Omental fat pad (tissue), 4 donors: ENCODE data around the gene TGFBRAP1. TPM values are rescaled to one million over a fixed set of nuclear protein-coding genes. Genes with fewer than 3 reads are reported as not detected.
A peak's percentile ranks its signal among the peaks of the same experiment; 100 is the strongest.

Experiments
- ATAC-seq: fragments of 150-250 bp; one replicate; pipeline ENCODE4 v1.9.1; 2016; ENCODE audit warnings: mild to moderate bottlenecking, moderate library complexity; ENCODE audit not compliant: low FRiP score
- DNase-seq: peaks from one replicate; pipeline ENCODE4 v3.0.0-alpha.2; 2019; ENCODE audit warnings: low spot score
- CTCF ChIP-seq, 3 donors: fragments of 450-650 bp; IDR thresholded peaks; one replicate each; pipeline ENCODE4 v1.5.1; 2016 to 2017; ENCODE audit warnings: antibody characterized with exemption in 3 of 3, mild to moderate bottlenecking in 3 of 3, moderate library complexity in 2 of 3
- total RNA-seq, 4 donors: library from RNA; depleted of rRNA; stranded (reverse); fragments of >200 nt; gene quantifications; one replicate each; pipeline ENCODE4 v1.1.0, GENCODE V29; 2016

TGFBRAP1 gene
- total RNA-seq, result 10 to 100 TPM; 20.6 to 29.2 (median 25.7) TPM

DNA sequence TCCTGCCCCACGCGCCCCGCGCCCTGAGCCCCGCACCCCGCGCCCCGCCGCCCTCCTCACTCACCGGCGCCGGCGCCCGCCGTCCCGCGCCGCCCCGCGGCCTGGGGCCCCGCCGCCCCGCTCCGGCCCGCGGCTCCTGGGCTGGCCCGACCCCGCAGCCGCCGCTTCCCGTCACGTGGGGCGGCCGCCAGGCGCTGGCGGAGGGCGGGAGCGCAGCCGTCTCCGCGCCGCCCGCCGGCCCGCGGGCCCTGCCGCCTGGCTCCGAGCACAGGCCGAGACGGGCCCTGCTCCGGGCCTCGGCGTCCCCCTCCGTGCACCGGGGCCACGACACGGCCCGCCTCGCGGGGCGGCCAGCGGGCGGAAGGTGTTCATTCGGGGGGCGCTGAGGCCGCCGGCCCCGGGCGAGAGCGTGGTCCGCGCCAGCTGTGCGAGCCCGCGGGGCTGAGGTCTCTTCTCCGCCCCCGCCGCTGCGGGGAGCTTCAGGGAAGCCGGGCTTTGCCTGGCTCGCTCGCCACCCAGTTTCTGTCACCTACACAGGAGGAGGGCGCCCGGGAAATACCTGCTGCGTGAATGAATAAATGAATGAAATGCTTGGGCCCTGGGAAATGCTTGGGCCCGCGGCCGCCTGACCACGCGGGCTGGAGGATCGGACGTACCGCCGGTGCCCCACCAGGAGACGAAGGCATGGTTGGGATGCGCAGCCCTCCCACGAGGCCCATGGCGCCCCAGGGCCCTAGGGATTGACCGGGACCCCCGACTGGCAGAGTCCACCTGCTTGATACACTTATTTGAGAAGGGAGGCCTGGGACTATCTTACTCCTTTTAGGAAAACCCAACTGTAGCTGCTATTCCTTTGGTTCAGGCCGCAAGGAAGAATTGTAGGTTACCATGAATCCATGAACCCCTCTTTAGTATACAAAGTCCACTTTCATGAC is at the start of gene TGFBRAP1:
Gene TGFBRAP1 (minus strand): TSS at position 175 of the 935 bp plus-strand sequence. CDS start 21,434 bp downstream, outside the sequence.
- ATAC-seq (peak; percentile 87), DNase-seq (no peak)
- TF ChIP-seq CTCF (IDR thresholded peaks at IDR 0.05), result no peak

DNA sequence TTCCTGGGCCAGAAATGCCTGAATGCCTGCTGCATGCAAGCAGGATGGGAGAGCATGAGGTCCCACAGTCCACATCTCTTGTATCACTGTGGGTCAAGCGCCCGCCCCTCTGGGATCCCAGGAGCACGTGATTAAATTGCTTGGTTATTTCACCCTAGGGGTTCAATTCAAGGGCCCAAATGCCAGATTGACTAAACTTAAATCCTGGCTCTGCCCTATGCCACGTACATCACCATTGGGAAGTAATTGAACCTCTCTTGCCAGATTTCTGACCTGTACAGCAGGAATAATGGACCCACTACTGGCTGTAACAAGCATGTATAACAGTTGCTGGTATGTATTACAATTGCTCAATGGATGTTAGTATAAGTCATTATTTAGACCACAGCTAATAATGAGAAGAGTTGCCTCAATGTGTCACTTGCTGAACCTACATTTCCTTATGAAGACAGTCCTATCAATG is 49.4 kb upstream of the TGFBRAP1 start:
- DNase-seq (no peak), ATAC-seq (no peak)
- TF ChIP-seq CTCF (IDR thresholded peaks at IDR 0.05), result no peak

DNA sequence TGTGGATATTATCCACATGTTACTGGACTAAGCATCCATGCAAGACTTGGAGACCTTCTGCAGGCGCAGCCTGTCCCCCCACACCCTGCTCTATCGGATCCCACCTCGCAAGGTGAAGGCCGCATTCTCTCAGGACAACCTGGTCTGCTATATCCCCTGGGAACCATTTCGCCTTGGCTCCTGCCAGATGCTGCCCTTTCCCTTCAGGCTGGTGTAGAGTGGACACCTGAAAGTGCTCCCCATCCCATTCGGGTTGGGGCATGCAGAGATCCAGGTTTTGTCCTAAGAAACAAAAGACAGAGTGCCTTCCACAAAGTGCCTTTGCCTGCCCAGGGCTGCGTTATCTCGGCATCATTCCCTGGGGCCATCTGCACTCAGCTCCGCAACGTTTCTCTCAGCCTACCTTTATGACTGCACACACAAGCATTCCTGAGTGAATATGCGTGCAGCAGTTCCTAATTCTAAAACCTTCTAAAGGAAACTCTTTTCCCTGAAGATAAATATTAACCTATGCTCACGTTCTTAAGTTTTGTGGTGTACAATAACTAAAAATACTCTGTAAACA is 48.8 kb upstream of the TGFBRAP1 start:
- ATAC-seq, result no peak
- no peak for DNase-seq
- TF ChIP-seq CTCF (IDR thresholded peaks at IDR 0.05), result no peak

DNA sequence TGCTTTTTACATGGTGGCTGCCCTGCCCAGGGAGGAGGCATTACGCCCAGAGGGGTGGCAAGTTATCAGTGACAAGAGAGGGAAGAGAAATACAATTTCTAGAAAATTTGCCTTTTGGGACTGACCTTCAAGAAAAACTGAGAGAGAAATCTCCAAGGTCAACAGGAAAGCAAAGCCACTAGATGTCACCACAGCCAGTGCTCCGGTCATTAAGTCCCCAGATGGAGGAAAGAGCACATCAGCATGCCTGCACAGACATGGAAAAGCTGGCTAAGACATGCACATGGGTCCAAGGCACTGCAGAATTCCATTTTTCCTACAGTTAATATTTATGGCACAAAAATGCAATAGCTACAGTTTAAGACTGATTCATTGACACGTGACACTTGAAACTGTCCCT is 48.3 kb upstream of the TGFBRAP1 start:
- no peak for TF ChIP-seq CTCF (IDR thresholded peaks at IDR 0.05)
- no peak for DNase-seq
- no peak for ATAC-seq

- ATAC-seq, result no peak
- TF ChIP-seq CTCF (IDR thresholded peaks at IDR 0.05), result no peak
- no peak for DNase-seq
These were observed 47.3 kb upstream of the TGFBRAP1 start for GRCh38 chr2:105376789-105377240.

GRCh38 chr2:105376010-105376409 is 46.5 kb upstream of the TGFBRAP1 start:
- TF ChIP-seq CTCF (IDR thresholded peaks at IDR 0.05), result no peak
- ATAC-seq (no peak), DNase-seq (no peak)
